GM13977 (cell line): Measurements from ENCODE around the gene DTNA.
"Not testable (repeated sequence)": the region's sequence is repeated elsewhere in the genome, so short reads cannot be mapped to it uniquely, and the experiment has no call there.

Experiments used
- DNase-seq: peaks from one replicate; pipeline ENCODE4 v3.0.0; 2012; ENCODE audit warnings: low spot score
- in situ Hi-C: fragments of 300-500 bp; cut with MboI; formaldehyde crosslinking; loops from one replicate; pipeline ENCODE4 v1.12.0; 2022; ENCODE audit warnings: low sequenced_read_pairs, low pct_unique_long_range_greater_than_20kb, mixed read lengths, inconsistent platforms; ENCODE audit not compliant: unreplicated experiment
- TF ChIP-seq, protein P1 (sequence below): IDR thresholded peaks from 2 replicates; pipeline ENCODE4 v1.5.1; 2012; ENCODE audit warnings: mild to moderate bottlenecking, control low read depth; ENCODE audit not compliant: insufficient read depth; ENCODE audit errors: extremely low read depth, missing control alignments

The DTNA gene

DNA sequence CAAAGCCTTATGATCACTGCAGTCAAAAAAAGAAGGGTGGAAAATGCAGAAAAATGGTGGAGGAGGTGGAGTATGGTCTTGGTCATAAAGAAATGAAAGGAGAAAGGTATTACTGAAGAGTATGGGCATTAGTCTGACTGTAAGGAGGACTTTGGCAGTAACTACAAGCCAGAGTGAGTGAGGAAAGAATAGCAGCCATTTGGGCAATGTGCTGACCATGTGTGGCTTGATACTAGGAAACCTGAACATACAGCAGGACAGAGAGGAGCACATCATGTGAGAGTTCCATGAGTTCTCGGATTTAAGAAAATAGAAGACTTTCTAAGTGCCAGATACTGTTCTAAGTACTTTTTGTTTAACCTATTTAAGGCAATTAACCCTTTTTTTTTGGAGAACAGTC, 8.5 kb downstream of the DTNA start:
- TF ChIP-seq, protein P1, sequence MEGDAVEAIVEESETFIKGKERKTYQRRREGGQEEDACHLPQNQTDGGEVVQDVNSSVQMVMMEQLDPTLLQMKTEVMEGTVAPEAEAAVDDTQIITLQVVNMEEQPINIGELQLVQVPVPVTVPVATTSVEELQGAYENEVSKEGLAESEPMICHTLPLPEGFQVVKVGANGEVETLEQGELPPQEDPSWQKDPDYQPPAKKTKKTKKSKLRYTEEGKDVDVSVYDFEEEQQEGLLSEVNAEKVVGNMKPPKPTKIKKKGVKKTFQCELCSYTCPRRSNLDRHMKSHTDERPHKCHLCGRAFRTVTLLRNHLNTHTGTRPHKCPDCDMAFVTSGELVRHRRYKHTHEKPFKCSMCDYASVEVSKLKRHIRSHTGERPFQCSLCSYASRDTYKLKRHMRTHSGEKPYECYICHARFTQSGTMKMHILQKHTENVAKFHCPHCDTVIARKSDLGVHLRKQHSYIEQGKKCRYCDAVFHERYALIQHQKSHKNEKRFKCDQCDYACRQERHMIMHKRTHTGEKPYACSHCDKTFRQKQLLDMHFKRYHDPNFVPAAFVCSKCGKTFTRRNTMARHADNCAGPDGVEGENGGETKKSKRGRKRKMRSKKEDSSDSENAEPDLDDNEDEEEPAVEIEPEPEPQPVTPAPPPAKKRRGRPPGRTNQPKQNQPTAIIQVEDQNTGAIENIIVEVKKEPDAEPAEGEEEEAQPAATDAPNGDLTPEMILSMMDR = no peak
- DNase-seq = no peak
- in situ Hi-C loops = no loop called here

DNA sequence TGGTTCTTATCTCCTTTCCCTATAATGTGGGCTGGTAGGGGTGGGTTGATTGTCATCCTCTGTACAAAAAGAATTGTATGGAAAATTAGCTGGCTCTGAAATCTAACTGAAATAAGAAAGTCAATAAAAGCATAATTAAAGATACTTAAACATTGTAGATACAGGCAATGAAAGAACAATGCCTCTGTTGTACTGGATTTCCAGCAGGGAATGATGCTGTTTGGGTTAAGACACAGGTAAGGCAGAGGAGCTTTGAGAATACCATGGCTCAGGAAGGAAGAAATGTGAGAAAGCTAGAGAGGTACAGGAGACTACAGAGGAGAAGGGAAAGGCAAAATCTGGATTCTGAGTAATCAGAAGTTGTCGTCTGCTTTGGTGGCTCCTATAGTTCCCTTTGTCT, 10.1 kb downstream of the DTNA start:
- TF ChIP-seq, protein P1 = no peak
- DNase-seq = no peak
- in situ Hi-C loops = no loop called here

DNA sequence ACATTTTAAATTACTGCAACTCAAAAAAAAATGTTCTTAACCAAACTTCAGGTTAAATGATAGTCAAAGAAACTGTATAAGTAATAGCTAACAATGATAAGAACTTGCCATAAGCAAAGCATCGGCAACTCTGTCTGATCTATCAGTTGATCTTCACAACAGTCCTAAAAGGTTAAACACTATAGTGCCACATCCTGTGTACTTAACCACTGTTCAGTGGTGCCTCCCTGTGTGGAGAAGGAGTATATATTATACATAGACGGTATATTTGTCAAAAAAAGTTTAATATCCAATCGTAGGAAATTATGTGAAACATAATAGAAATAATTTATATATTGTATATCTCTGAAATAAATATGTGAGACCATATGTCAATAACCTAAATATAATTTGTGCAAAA, 13.0 kb downstream of the DTNA start:
- no peak for DNase-seq
- in situ Hi-C loops = no loop called here
- TF ChIP-seq, protein P1 = no peak

DNA sequence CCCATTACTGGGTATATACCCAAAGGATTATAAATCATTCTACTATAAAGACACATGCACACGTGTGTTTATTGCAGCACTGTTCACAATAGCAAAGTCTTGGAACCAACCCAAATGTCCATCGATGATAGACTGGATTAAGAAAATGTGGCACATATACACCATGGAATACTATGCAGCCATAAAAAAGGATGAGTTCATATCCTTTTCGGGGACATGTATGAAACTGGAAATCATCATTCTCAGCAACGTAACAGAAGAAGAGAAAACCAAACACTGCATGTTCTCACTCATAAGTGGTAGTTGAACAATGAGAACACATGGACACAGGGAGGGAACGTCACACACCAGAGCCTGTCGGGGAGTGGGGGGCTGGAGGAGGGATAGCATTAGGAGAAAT, 15.6 kb downstream of the DTNA start:
- DNase-seq, in situ Hi-C loops: not testable (repeated sequence)

DNA sequence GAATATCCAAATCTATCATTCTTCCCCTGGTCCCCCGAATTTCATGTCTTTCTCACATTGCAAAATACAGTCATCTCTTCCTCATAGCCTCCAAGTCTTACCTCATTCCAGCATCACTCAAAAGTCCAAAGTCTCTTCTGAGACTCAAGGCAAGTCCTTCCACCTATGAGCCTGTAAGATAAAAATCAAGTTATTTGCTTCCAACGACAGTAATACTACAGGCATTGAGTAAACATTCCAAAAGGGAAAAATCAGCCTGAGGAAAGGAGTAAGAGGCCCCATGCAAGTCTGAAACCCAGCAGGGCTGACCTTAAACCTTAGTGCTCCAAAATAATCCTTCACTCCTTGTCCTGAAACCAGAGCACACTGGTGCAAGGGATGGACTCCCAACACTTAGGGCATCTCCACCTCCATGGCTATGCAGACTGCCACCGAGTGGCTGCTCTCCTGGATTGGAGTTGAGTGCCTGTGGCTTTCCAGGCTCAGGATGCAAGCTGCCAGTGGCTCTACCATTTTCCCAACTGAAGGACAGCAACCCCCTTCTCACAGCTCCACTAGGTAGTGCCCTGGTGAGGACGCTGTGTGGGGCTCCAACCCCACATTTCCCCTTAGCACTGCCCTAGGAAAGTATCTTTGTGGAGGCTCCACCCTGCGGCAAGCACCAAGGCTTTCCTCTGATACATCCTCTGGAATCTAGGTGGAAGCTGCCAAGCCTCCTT, 16.3 kb downstream of the DTNA start:
- no peak for DNase-seq
- TF ChIP-seq, protein P1 = no peak
- in situ Hi-C loops = no loop called here

DNA sequence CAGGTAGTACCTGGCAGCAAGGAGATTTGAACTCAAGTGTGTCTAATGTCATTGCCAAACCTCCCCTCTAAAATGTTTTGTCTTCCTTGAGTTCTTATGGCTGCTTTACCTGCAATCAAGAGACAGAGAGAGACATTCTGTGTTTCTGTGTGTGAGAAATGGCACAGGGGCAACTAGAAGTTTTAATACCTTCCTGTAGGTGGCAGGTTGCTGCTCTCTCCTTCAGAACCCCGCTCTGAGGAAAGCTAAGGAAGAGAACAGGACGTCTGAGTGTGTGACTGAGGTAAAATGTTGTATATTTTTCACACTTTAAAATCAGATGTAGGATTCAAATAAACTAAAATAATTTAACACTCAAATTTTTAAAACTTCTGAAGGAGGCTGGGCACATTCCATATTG, 19.2 kb downstream of the DTNA start:
- in situ Hi-C loops = no loop called here
- TF ChIP-seq, protein P1 = peak; percentile 48
- DNase-seq = peak; percentile 17

DNA sequence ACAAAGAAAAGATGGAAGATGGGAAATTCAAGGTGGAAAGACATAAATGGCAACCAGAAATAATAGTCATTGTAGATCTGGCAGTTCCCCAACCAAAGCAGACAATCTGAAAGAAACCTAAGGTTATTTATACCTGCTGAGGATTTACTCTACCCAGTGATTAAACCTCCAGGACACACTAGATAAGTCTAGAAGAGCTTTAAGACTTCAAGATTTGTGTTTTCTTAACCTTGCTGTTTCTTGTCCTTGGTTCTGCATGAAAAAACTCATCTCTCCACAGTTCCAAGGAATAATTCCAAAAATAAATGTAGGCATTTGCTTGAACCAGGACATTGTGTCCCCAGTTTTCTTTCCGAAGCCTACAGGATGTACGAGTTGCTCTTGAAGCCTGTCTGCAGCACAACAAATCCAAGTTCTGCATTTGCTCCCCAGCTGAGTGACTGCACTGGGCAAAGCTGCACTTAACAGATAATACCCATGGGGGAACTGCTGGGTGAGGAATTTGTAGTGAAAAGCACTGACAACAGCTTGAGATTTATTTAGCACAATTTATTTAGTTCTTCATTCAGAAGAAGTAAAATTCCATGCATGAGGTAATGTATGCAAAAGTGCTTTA, 19.8 kb downstream of the DTNA start:
- DNase-seq = no peak
- TF ChIP-seq, protein P1 = no peak
- in situ Hi-C loops = no loop called here
